Neural crest cell (in vitro differentiated cells): ENCODE data around the gene SOCS3. TPM values are rescaled to one million over a fixed set of nuclear protein-coding genes. Genes with fewer than 3 reads are reported as not detected.
A peak's percentile ranks its signal among the peaks of the same experiment; 100 is the strongest.

Experiments
- DNase-seq: peaks from one replicate; pipeline ENCODE4 v3.0.0; 2021; ENCODE audit warnings: low read depth, mixed read lengths, low spot score
- H3K27ac Mint-ChIP-seq: one replicate; pipeline ENCODE4 v1.8.0; 2021; ENCODE audit warnings: mild to moderate bottlenecking, mixed read lengths; ENCODE audit not compliant: unreplicated experiment
- H3K27me3 Mint-ChIP-seq: 2 replicates; pipeline ENCODE4 v1.8.0; 2021; ENCODE audit warnings: low read depth, mild to moderate bottlenecking, mixed read lengths
- H3K36me3 Mint-ChIP-seq: 2 replicates; pipeline ENCODE4 v1.8.0; 2021; ENCODE audit warnings: low read depth, mild to moderate bottlenecking, mixed read lengths
- H3K4me1 Mint-ChIP-seq: 2 replicates; pipeline ENCODE4 v1.8.0; 2021; ENCODE audit warnings: mixed read lengths
- H3K4me3 Mint-ChIP-seq: one replicate; pipeline ENCODE4 v1.8.0; 2021; ENCODE audit warnings: mild to moderate bottlenecking, mixed read lengths
- H3K9me3 Mint-ChIP-seq: 2 replicates; pipeline ENCODE4 v1.8.0; 2021; ENCODE audit warnings: mixed read lengths
- total RNA-seq: library from RNA; stranded (reverse); gene quantifications from 2 replicates; pipeline ENCODE4 v1.2.1, GENCODE V29; 2021
- TF ChIP-seq, protein P1 (sequence below): fragments of 200-600 bp; sonication (generic); conservative IDR thresholded peaks from 2 replicates; pipeline ENCODE4 v1.5.0; 2021; ENCODE audit warnings: antibody characterized with exemption, mild to moderate bottlenecking

The SOCS3 gene
- total RNA-seq, 1 donor from 2014 or later, result 6.1 TPM

DNA sequence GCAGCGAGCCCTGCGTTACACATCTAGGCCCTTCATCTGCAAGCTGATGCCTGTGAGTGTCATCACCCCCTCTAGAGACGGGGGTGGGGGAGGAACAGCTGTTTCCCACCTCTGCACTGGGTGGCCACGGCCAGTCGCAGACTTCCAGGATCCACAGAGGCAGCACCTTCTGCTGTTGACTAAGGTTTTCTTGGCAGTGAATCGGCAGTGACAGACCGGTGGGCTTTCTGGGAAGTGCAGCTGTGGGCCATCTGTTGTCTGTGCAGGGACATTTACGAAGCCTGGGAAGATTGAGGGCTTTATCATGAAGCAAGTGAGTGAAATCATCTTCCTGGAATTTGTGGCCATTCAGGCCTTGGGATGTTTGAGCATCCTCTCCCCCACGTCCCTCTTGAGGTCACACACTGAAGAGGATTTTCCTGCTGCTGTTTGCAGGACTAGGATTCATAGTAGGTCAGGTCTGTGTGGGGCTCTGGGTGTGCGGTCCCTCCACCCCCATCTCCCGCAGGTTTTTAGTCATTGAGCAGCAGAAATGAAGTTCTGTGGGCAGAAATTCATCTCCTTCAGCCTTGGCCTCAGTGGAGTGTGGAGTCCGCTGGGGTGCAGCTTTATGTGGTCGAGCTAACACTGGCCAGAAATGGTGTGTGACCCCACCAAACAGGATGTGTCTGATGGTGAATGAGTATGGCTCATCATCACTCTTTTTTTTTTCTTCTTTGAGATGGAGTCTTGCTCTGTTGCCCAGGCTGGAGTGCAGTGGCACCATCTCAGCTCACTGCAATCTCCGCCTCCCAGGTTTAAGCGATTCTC, 30.6 kb upstream of the SOCS3 start:
- Mint-ChIP-seq H3K27ac (peak overlapping the region; percentile 62), H3K4me3 (no peak overlapping the region), H3K9me3 (no peaks in the 10 kb centered on the region), H3K4me1 (peaks cover 18% of the 10 kb centered on the region), H3K36me3 (no peaks in the 10 kb centered on the region), H3K27me3 (no peaks in the 10 kb centered on the region)
- TF ChIP-seq, protein P1, sequence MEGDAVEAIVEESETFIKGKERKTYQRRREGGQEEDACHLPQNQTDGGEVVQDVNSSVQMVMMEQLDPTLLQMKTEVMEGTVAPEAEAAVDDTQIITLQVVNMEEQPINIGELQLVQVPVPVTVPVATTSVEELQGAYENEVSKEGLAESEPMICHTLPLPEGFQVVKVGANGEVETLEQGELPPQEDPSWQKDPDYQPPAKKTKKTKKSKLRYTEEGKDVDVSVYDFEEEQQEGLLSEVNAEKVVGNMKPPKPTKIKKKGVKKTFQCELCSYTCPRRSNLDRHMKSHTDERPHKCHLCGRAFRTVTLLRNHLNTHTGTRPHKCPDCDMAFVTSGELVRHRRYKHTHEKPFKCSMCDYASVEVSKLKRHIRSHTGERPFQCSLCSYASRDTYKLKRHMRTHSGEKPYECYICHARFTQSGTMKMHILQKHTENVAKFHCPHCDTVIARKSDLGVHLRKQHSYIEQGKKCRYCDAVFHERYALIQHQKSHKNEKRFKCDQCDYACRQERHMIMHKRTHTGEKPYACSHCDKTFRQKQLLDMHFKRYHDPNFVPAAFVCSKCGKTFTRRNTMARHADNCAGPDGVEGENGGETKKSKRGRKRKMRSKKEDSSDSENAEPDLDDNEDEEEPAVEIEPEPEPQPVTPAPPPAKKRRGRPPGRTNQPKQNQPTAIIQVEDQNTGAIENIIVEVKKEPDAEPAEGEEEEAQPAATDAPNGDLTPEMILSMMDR, result no peak
- DNase-seq, result no peak

DNA sequence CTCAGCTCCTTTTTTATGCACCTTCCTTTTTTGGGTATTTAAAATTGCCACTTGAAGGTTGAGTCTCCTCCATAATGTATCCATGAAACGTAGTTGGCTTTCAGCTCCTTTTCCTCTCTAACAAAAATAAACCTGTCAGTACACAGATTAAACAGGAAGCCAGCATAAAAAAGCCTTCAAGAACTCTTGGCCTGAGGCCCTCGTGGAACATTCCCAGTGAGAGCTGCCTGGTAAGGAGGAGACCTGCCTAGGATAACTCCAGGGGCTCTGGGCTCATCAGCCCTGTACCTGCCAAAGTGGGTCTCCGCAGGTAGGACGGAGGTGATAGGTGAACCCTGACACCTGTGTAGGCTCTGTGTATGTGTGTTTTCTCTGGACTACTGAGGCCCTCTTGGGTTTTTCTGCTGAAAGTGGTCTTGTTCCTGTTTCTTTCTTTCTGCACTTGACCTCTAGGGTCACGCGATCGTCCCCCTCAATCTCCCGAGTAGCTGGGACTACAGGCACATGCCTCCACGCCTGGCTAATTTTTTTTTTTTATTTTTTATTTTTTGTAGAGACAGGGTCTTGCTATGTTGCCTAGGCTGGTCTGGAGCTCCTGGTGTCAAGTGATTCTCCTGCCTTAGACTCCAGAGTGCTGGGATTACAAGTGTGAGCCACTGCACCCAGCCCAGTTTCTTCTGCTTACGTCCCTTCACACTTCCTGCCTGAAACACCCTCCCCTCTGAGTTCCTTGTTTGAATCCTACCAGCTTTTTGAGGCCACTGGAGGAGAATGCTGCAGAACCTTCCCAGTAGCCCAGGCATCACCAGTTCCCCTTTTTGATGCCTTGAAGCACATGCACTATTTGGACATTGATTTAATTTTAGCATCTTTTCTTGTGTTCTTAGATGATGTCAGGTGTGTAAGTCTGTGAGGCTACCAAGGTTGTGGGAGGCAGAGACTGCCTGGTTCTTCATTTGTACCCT, 28.4 kb upstream of the SOCS3 start:
- DNase-seq, result no peak
- no peaks in the 10 kb centered on the region for H3K36me3 Mint-ChIP-seq
- TF ChIP-seq, protein P1, result no peak
- H3K4me1 Mint-ChIP-seq, result peaks cover 23% of the 10 kb centered on the region
- no peak overlapping the region for H3K4me3 Mint-ChIP-seq
- H3K27me3 Mint-ChIP-seq, result no peaks in the 10 kb centered on the region
- no peaks in the 10 kb centered on the region for H3K9me3 Mint-ChIP-seq
- no peak overlapping the region for H3K27ac Mint-ChIP-seq

DNA sequence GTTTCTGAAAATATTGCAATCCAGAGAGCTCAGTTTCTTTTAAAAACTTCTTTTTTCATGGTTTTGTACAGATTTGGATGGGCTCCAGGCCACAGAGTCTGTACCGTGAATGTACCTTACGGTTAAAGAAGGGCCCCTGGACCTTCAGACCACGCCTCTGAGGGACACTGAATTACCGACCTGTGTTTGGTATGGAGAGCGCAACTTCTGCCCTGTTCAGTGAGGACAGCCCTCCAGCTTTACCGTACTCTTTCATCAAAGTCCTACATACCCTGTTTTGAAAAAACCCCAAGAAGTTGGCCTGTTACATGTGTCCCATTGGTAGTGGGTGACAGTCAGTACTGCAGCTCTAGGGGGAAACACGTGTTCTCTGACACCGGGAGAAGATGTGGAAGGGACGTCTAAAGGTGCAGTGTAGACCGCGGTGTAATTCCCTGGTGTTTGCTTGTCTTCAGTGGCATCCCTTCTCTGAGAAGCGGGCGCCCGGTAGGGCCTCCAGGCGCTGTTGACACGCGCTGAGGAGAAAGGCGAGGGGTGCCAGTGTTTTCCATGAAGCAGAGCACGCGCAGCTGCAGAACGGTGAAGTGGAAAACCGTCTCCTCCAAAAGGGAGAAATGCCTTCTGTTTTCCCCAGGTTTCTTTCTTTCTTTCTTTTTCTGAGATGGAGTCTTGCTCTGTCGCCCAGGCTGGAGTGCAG, 24.8 kb upstream of the SOCS3 start:
- Mint-ChIP-seq H3K36me3 (no peaks in the 10 kb centered on the region), H3K4me3 (no peak overlapping the region), H3K4me1 (peaks cover 37% of the 10 kb centered on the region), H3K9me3 (no peaks in the 10 kb centered on the region), H3K27ac (no peak overlapping the region), H3K27me3 (no peaks in the 10 kb centered on the region)
- TF ChIP-seq, protein P1, result no peak
- DNase-seq, result no peak

DNA sequence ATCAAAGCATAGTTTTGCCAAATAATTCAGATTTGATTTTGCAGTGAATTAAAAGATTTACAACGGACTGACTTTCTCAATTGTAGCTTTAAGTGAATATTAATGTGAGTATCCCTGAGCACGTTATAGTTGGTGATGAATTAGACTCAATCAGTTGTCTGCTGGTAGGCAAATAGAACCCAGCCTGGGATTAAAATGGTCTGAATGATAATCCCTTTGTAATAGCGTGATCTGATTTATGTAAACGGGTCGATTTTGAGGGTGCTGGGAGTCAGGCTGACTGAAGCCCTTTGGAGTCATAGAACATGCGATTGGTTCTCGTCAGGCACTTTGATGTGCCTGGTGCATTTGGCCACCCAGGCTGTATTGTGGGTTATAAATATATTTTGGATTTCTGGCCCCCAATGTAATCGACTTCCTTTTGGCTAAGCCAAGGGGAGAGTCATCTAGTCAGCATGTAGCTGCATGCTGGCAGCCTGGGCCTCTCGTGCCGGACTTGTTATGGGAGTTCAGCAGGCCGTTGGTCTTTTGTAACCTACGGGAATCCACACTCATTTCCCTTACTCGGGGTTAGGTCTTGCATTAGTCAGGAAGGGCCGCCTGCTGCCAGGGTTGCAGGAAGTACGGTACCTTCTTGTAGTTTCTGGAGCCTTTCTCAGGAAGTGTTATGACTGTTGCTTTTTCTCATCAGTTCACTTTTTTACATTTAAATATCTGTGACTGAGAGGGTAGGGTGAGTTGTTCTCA, 24.0 kb upstream of the SOCS3 start:
- peak overlapping the region; percentile 47 for H3K4me3 Mint-ChIP-seq
- TF ChIP-seq, protein P1, result no peak
- H3K9me3 Mint-ChIP-seq, result no peaks in the 10 kb centered on the region
- no peak overlapping the region for H3K27ac Mint-ChIP-seq
- no peaks in the 10 kb centered on the region for H3K36me3 Mint-ChIP-seq
- H3K4me1 Mint-ChIP-seq, result peaks cover 42% of the 10 kb centered on the region
- H3K27me3 Mint-ChIP-seq, result no peaks in the 10 kb centered on the region
- DNase-seq, result no peak
